IMR-90 (cell line): Measurements from ENCODE around the gene AMOTL2. TPM values are rescaled to one million over a fixed set of nuclear protein-coding genes. Genes with fewer than 3 reads are reported as not detected.

Experiments
- ATAC-seq: fragments of 200-7000 bp; cut with Tn5 transposase; 2 replicates; pipeline ENCODE4 v1.9.1; 2020; ENCODE audit warnings: low read depth, mild to moderate bottlenecking, moderate library complexity
- BruUV-seq: library from RNA; stranded (reverse); fragments of 400-500 nt; replicated peaks from 2 replicates; lab custom pipeline; 2021; lab: Mats Ljungman, UMichigan
- CTCF ChIA-PET: fragments of 300-600 bp; formaldehyde crosslinking; extraction: SDS; loops from one replicate; lab custom pipeline; 2021; ENCODE audit warnings: antibody characterized with exemption; lab: Yijun Ruan, JAX
- POLR2A ChIA-PET: fragments of 300-600 bp; sonication (Branson Sonifier 250); formaldehyde crosslinking; loops from one replicate; lab custom pipeline; 2022; ENCODE audit warnings: antibody characterized with exemption; ENCODE audit not compliant: unreplicated experiment; lab: Charles Lee
- DNase-seq: peaks from one replicate; pipeline ENCODE4 v3.0.0; 2013
- H2AFZ ChIP-seq: replicated peaks from 2 replicates; pipeline ENCODE3; 2013; ENCODE audit warnings: low read length, mild to moderate bottlenecking; ENCODE audit not compliant: poor library complexity
- H2AK5ac ChIP-seq: 2 replicates; pipeline ENCODE4 v1.6.1; 2013; ENCODE audit warnings: low read depth, low read length, inconsistent platforms
- H2AK9ac ChIP-seq: replicated peaks from 2 replicates; pipeline ENCODE3; 2013; ENCODE audit warnings: mild to moderate bottlenecking, low read depth, low read length, moderate library complexity; ENCODE audit not compliant: poor library complexity
- H2BK120ac ChIP-seq: 2 replicates; pipeline ENCODE4 v1.6.1; 2013; ENCODE audit warnings: low read depth, low read length, inconsistent platforms
- H2BK15ac ChIP-seq: 3 replicates; pipeline ENCODE4 v1.6.1; 2013; ENCODE audit warnings: low read depth, low read length, inconsistent platforms
- H2BK20ac ChIP-seq: 2 replicates; pipeline ENCODE4 v1.6.1; 2013; ENCODE audit warnings: low read depth, mild to moderate bottlenecking, inconsistent platforms, low read length, moderate library complexity
- H2BK5ac ChIP-seq: 2 replicates; pipeline ENCODE4 v1.6.1; 2013; ENCODE audit warnings: mild to moderate bottlenecking, low read depth, low read length, inconsistent platforms; ENCODE audit not compliant: poor library complexity, severe bottlenecking
- H3K14ac ChIP-seq: replicated peaks from 2 replicates; pipeline ENCODE4 v1.6.1; 2013; ENCODE audit warnings: low read depth, low read length, inconsistent platforms
- H3K18ac ChIP-seq: 2 replicates; pipeline ENCODE4 v1.6.1; 2013; ENCODE audit warnings: low read depth, low read length, control low read depth
- H3K23ac ChIP-seq: 2 replicates; pipeline ENCODE4 v1.6.1; 2013; ENCODE audit warnings: low read depth, low read length, inconsistent platforms
- H3K27ac ChIP-seq: 2 replicates; pipeline ENCODE4 v1.5.1; 2013; ENCODE audit warnings: mild to moderate bottlenecking, control low read depth, low read length; ENCODE audit not compliant: insufficient read depth
- H3K27me3 ChIP-seq: 2 replicates; pipeline ENCODE4 v1.6.1; 2013; ENCODE audit warnings: low read length; ENCODE audit not compliant: control insufficient read depth, insufficient read depth
- H3K36me3 ChIP-seq: 2 replicates; pipeline ENCODE4 v1.6.1; 2013; ENCODE audit warnings: low read length, mixed read lengths; ENCODE audit not compliant: control insufficient read depth, insufficient read depth
- H3K4ac ChIP-seq: 2 replicates; pipeline ENCODE4 v1.6.1; 2013; ENCODE audit warnings: low read depth, low read length, inconsistent platforms
- H3K4me1 ChIP-seq: 2 replicates; pipeline ENCODE4 v1.6.1; 2013; ENCODE audit warnings: low read length, mixed read lengths; ENCODE audit not compliant: control insufficient read depth, insufficient read depth
- H3K4me2 ChIP-seq: 2 replicates; pipeline ENCODE4 v1.6.1; 2013; ENCODE audit warnings: low read depth, mild to moderate bottlenecking, control low read depth, low read length, moderate library complexity
- H3K4me3 ChIP-seq: 2 replicates; pipeline ENCODE4 v1.5.1; 2013; ENCODE audit warnings: low read depth, mild to moderate bottlenecking, control low read depth, low read length, moderate library complexity; ENCODE audit not compliant: insufficient read depth
- H3K56ac ChIP-seq: 2 replicates; pipeline ENCODE4 v1.6.1; 2013; ENCODE audit warnings: low read length, inconsistent platforms; ENCODE audit not compliant: insufficient read depth; ENCODE audit errors: extremely low read depth
- H3K79me1 ChIP-seq, 2 experiments: 2 replicates each; pipeline ENCODE4 v1.6.1; 2013; ENCODE audit warnings: low read length in 2 of 2, inconsistent platforms in 1 of 2, low read depth in 1 of 2
- H3K9ac ChIP-seq: 2 replicates; pipeline ENCODE4 v1.6.1; 2013; ENCODE audit warnings: low read depth, low read length, control low read depth
- H3K9me1 ChIP-seq: 2 replicates; pipeline ENCODE4 v1.6.1; 2013; ENCODE audit warnings: low read length, inconsistent platforms; ENCODE audit not compliant: insufficient read depth
- H3K9me3 ChIP-seq: 2 replicates; pipeline ENCODE4 v1.6.1; 2013; ENCODE audit warnings: low read length; ENCODE audit not compliant: control insufficient read depth, insufficient read depth
- H4K20me1 ChIP-seq: 2 replicates; pipeline ENCODE4 v1.6.1; 2013; ENCODE audit warnings: low read length, inconsistent platforms; ENCODE audit not compliant: insufficient read depth
- H4K5ac ChIP-seq: 2 replicates; pipeline ENCODE4 v1.6.1; 2013; ENCODE audit warnings: mild to moderate bottlenecking, low read depth, low read length, control low read depth
- H4K8ac ChIP-seq, 2 experiments: 2 replicates each; pipeline ENCODE4 v1.6.1; 2013; ENCODE audit warnings: low read depth in 2 of 2, low read length in 2 of 2, control low read depth in 1 of 2, inconsistent platforms in 1 of 2
- H4K91ac ChIP-seq: 2 replicates; pipeline ENCODE4 v1.6.1; 2013; ENCODE audit warnings: low read depth, low read length, inconsistent platforms; ENCODE audit not compliant: insufficient read depth
- CEBPB ChIP-seq: IDR thresholded peaks from 2 replicates; pipeline ENCODE4 v1.6.1; 2012; ENCODE audit warnings: low read depth, low read length, improper control_type of control experiment
- CHD1 ChIP-seq: IDR thresholded peaks from 2 replicates; pipeline ENCODE4 v1.6.1; 2012; ENCODE audit warnings: low read depth, low read length, improper control_type of control experiment
- CTCF ChIP-seq: conservative IDR thresholded peaks from 2 replicates; pipeline ENCODE4 v1.5.1; 2012; ENCODE audit warnings: mild to moderate bottlenecking, low read depth, low read length, improper control_type of control experiment
- ELK1 ChIP-seq: fragments of 150-350 bp; IDR thresholded peaks from 2 replicates; pipeline ENCODE4 v1.6.1; 2016; ENCODE audit warnings: low read depth, mild to moderate bottlenecking, low read length, moderate library complexity, borderline replicate concordance
- MAZ ChIP-seq: IDR thresholded peaks from 2 replicates; pipeline ENCODE4 v1.6.1; 2012; ENCODE audit warnings: low read depth, mild to moderate bottlenecking, low read length, improper control_type of control experiment, moderate library complexity, borderline replicate concordance
- MXI1 ChIP-seq: IDR thresholded peaks from 2 replicates; pipeline ENCODE4 v1.6.1; 2012; ENCODE audit warnings: low read depth, mild to moderate bottlenecking, low read length, moderate library complexity, borderline replicate concordance
- POLR2A ChIP-seq: IDR thresholded peaks from 2 replicates; pipeline ENCODE4 v1.6.1; 2012; ENCODE audit warnings: mild to moderate bottlenecking, low read depth, low read length
- SMC3 ChIP-seq: fragments of 150-350 bp; IDR thresholded peaks from 2 replicates; pipeline ENCODE4 v1.6.1; 2016; ENCODE audit warnings: low read depth, mild to moderate bottlenecking, antibody characterized with exemption, low read length, moderate library complexity
- WGBS, 2 experiments: methylation state at CpG; one replicate each; pipeline versions ENCODE4 v1.1.5 to v1.1.7; 2013; ENCODE audit warnings: missing lambda C conversion rate in 2 of 2; ENCODE audit not compliant: insufficient read length in 1 of 2; ENCODE audit errors: extremely low coverage in 2 of 2; 5-methylcytosine and 5-hydroxymethylcytosine counted together
- dilution Hi-C: fragments of 300-500 bp; cut with HindIII; formaldehyde crosslinking; loops from one replicate; pipeline ENCODE4 v1.14.3; 2018; ENCODE audit warnings: low sequenced_read_pairs; ENCODE audit not compliant: unreplicated experiment
- in situ Hi-C: fragments of 300-500 bp; cut with MboI; formaldehyde crosslinking; loops from 3 replicates; pipeline ENCODE4 v1.14.3; 2019; ENCODE audit warnings: low sequenced_read_pairs, inconsistent platforms, mixed read lengths
- intact Hi-C: fragments of 100-400 bp; cut with micrococcal nuclease; formaldehyde crosslinking; loops from 2 replicates; pipeline ENCODE4 v1.10.0; 2022
- polyA plus RNA-seq, 3 experiments: library from polyadenylated mRNA; depleted of rRNA; stranded (reverse); fragments of >200 nt; gene quantifications; 2 replicates each; pipeline ENCODE4 v1.2.3, GENCODE V29; 2012; ENCODE audit warnings: low replicate concordance in 1 of 3
- total RNA-seq: library from RNA; depleted of rRNA; stranded (reverse); fragments of >200 nt; gene quantifications from 2 replicates; pipeline ENCODE4 v1.2.3, GENCODE V29; 2012

The AMOTL2 gene
- total and polyA plus RNA-seq, 2 of the 4 experiments (the other 2 are of a cell fraction): 162 to 176 TPM

- Histone ChIP-seq H3K27me3 (no peaks in the 10 kb centered on the region), H2BK15ac (peak overlapping the region; percentile 82; the same call in 2 of the 3 replicates), H2BK5ac (peak overlapping the region; percentile 100), H2AK9ac (peak overlapping the region; percentile 68), H4K91ac (peak overlapping the region; percentile 95), H3K4me2 (no peak overlapping the region), H3K56ac (peak overlapping the region; percentile 94; the same call in 1 of the 2 replicates), H3K14ac (peak overlapping the region; percentile 89), H3K36me3 (no peaks in the 10 kb centered on the region), H3K4me3 (no peak overlapping the region), H4K5ac (peak overlapping the region; percentile 72), H3K79me1 (peaks cover 0 to 31% of the 10 kb centered on the region in 2 experiments; a peak in 2 of 4 replicates), H2AFZ (peak overlapping the region; percentile 50), H3K23ac (peak overlapping the region; percentile 93), H2BK20ac (peak overlapping the region; percentile 95), H2AK5ac (peak overlapping the region; percentile 82), H4K20me1 (no peaks in the 10 kb centered on the region), H3K4ac (peak overlapping the region; percentile 96), H4K8ac (peak overlapping the region; percentile 87 to 93), H3K9ac (peak overlapping the region; percentile 43), H3K9me1 (peaks cover 34% of the 10 kb centered on the region), H3K9me3 (no peaks in the 10 kb centered on the region), H2BK120ac (peak overlapping the region; percentile 99), H3K4me1 (peaks cover 38% of the 10 kb centered on the region), H3K27ac (peak overlapping the region; percentile 89), H3K18ac (peak overlapping the region; percentile 86)
- no peak for DNase-seq
- dilution Hi-C loops (no loop called here), intact Hi-C loops (loop anchor here (1.0 to 2.0 kb wide), 2 partner anchors 11 to 27 kb away; no protein-coding TSS in a partner anchor), in situ Hi-C loops (no loop called here)
- ChIA-PET POLR2A (interaction anchor here (0.6 to 0.7 kb wide), 2 partner anchors 48 to 242 kb away, joined by 3 read pairs; partner anchors contain the start of gene AMOTL2), CTCF (no interaction called here)
- 57% methylated on average over 4 of the region's 11 CpGs; no CpG with 5 or more reads in 1 of the 2 experiments for WGBS, 2 experiments
- TF ChIP-seq MXI1 (no peak), MAZ (no peak), ELK1 (no peak), CTCF (no peak), CEBPB (no peak), SMC3 (no peak), CHD1 (no peak), POLR2A (no peak)
- BruUV-seq: no TSS peak
- no peak for ATAC-seq
These were observed 48.1 kb downstream of the AMOTL2 start for GRCh38 chr3:134326126-134326525.
